ENCODE data around the gene SP2.
"Not testable (repeated sequence)": the region's sequence is repeated elsewhere in the genome, so short reads cannot be mapped to it uniquely, and the experiment has no call there.

Gene SP2

GRCh38 chr17:47891545-47892088, 4.4 kb upstream of the SP2 start:
- no peak for DNase-seq

DNA sequence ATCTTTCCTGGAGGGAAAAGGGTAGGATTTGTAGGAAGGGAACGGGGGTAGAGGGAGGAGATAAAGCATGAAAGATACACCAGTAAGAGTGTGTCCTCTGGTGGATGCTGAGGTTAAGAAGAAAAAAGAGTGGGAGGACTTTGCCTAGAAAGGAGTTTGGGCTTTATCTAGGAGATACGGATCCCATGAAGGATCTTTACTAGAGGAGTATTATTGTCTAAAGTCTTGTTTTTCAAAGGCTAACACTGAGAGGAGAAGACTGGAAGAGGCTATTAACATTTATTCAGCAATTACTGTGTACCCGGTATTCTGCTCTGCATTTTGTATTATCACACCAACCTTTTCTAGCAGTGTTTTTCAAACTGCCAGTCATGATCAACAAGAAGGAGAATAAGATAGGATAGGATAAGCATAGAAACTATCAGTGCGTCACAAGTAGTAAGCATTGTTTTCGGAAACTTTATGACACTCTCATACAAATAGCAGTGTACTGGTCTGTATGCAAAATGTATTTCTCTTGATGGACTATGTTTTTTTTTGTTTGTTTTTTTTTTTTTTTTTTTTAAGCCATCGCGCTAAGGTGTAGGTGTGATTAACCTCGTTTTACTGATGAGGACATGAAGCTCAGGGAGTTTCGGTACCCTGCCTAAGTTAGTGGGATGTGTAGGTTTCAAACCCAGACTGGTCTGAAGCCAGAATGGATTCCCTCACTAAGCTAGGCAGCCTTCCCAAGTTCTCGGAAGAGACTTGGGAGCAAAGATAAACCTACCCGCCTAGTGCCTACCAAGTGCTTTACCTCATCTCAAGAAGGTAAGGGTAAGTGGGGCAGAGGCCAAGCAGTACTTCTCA, 1.3 kb upstream of the SP2 start:
- DNase-seq = no peak

DNA sequence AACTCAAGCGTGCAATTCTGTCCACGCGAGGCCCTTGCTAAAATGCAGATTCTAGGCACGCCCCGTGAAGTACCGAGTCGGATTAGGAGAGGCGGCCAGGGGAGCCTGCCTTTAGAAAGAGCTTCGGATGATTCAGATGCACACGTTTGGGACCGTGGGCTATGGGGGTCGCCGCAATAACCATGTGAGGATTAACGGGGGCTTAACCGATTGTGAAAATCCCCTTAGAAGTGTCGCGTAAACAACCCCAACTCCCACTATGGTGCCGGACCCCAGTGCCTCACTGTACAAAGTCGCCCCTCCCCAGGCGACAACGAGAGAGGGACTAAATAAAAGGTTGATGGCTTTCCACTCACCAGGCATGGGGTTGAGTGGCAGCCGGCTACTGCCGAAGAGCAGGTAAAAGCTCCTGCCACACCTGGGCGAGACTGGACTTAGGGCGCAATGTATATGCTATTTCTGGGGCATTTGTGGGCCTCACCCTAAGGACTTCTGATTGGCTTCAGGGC, 635 bp upstream of the SP2 start:
- DNase-seq = peak; percentile 18 to 27

- DNase-seq = no peak
These were observed 845 bp downstream of the SP2 start for GRCh38 chr17:47896672-47897490.

GRCh38 chr17:47897561-47897960, 1.5 kb downstream of the SP2 start:
- no peak for DNase-seq

- no peak for DNase-seq
These were observed 2.2 kb downstream of the SP2 start for GRCh38 chr17:47898241-47898640.

GRCh38 chr17:47899643-47900042, 3.6 kb downstream of the SP2 start:
- DNase-seq = no peak

- no peak for DNase-seq
These were observed 5.4 kb downstream of the SP2 start for GRCh38 chr17:47901423-47901822.

DNA sequence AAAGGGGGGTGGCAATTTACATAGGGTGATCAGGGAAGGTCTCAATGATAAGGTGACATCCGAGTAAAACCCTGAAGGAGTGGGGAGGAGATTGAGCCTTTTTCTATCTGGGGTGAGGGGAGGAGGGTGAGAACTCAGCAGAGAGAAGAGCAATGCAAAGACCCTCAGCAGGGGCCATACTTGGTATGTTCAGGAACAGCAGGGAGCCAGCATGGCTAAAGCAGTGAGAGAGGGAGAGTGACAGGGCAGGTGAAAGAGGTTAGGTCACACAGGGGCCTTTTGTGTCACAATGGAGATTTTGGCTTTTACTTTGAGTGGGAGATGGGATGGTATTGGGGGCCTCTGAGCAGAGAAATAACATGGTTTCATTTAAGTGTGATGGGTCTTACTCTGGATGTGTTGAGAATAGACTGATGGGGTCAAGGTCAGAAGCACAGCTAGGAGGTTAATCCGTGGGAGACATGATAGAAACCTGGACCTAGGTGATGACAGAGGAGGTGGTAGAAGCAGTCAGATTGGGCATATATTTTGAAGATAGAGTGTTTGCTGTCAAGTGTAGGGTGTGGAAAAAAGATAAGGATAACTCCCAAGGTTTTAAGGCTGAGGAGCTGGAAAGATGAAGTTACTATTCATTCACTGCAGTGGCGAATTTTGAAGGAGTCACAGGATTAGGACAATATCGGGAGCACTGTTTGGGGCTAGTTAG, 6.2 kb downstream of the SP2 start:
- DNase-seq = no peak

- DNase-seq = no peak
These were observed 9.2 kb downstream of the SP2 start for GRCh38 chr17:47905221-47905733.

DNA sequence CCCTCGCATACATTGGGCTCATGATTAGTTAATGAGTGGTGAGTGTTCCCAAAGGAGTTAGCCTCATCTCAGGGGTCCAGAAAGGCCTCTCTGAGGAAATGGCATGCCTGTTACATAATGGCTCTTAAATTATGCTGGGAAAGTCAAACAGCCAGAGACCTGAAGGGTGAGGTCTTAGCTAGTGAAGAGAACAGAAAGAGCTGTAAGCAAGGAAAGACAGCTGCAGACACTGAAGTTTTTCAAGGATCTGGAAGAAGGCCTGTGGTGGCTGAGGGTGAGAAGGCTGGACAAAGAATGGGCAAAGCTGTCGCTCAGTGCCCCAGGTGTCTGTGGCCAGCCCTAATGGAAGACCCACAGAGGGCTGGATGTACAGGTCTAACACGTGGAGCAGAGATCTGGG, 10.4 kb downstream of the SP2 start:
- no peak for DNase-seq

GRCh38 chr17:47907932-47908562, 12.0 kb downstream of the SP2 start:
- DNase-seq = no peak

DNA sequence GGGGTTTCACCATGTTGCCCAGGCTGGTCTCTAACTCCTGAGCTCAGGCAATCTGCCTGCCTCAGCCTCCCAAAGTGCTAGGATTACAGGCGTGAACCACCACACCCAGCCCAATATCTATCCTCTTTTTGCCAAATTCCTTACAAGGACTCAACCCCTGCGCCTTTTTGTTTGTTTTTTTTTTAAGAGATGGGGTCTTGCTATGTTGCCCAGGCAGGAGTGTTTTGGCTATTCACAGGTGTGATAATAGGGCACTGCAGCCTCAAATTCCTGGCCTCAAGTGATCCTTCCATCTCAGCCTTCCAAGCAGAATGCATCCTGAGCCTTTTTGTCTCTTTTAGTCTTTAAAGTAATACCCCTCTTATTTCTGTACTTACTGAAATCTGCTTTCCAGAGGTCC, 17.0 kb downstream of the SP2 start:
- DNase-seq = no peak

- no peak for DNase-seq
These were observed 18.4 kb downstream of the SP2 start for GRCh38 chr17:47914306-47914948.

DNA sequence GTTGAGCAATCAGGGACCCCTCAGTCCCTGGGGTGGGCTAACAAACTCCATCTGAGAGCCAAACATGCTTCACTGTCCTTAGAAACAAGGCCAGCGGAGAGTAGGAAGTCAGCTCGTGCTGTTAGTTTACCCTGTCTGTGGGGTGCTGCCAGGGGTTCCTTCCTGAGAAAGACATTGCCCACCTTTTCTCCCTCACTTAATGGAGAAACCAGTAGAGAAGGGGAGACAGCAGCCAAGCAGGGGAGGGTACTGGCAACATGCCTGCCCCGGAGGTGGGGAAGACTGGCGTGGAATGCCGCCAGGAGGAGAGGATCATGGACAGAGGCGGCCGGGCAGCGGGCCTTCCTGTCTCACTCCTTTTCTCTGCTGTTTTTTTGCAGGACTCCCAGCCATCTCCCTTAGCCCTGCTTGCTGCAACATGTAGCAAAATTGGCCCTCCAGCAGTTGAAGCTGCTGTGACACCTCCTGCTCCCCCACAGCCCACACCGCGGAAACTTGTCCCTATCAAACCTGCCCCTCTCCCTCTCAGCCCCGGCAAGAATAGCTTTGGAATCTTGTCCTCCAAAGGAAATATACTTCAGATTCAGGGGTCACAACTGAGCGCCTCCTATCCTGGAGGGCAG, 19.9 kb downstream of the SP2 start:
- DNase-seq = no peak

DNA sequence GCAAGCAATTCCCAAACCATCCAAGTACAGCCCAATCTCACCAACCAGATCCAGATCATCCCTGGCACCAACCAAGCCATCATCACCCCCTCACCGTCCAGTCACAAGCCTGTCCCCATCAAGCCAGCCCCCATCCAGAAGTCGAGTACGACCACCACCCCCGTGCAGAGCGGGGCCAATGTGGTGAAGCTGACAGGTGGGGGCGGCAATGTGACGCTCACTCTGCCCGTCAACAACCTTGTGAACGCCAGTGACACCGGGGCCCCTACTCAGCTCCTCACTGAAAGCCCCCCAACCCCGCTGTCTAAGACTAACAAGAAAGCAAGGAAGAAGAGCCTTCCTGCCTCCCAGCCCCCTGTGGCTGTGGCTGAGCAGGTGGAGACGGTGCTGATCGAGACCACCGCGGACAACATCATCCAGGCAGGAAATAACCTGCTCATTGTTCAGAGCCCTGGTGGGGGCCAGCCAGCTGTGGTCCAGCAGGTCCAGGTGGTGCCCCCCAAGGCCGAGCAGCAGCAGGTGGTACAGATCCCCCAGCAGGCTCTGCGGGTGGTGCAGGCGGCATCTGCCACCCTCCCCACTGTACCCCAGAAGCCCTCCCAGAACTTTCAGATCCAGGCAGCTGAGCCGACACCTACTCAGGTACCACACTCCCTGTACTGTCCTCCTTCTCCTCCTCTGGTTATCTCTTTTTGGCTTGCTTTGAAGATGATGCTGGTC, 20.6 kb downstream of the SP2 start:
- DNase-seq = no peak

DNA sequence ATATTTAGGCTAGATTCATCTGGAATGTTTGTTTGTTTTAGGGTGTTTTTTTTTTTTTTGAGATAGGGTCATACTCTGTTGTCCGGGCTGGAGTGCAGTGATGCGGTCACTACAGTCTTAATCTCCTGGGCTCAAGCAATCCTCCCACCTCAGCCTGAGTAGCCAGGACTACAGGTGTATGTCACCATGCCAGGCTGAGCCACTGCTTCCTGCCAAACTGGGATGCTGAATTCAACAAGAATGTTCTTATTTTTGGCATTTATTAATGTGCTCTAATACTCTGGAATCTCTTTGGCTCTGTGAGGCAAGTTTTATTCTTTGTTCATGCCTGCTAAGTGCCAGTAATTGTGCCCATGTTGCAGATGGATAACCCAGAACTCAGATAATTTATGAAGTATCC, 21.5 kb downstream of the SP2 start:
- DNase-seq = no peak

GRCh38 chr17:47918006-47918405, 22.0 kb downstream of the SP2 start:
- no peak for DNase-seq

DNA sequence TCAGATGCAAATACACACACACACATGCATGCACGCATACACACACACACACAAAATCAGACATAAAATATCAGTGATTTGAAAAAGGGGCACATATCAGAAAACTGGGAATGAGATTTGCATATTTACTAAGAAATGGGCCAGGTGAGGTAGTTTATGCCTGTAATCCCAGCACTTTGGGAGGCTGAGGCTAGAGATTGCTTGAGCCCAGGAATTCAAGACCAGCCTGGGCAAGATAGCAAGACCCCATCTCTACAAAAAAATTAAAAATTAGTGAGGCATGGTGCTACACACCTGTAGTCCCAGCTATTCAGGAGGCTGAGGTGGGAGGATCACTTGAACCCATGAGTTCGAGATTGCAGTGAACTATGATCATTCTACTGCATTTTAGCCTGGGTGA, 23.0 kb downstream of the SP2 start:
- DNase-seq = no peak

DNA sequence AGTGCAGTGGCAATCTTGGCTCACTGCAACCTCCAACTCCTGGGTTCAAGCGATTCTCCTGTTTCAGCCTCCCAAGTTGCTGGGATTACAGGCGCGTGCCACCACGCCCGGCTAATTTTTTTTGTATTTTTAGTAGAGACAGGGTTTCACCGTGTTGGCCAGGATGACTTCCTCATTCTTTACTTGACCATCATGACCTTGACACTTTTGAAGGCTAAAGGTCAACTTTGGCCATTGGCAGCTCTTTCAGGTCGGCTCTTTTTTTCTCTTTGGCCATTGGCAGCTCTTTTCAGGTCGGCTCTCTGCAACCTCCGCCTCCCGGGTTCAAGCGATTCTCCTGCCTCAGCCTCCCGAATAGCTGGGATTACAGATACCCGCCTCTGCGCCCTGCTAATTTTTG, 23.9 kb downstream of the SP2 start:
- DNase-seq = not testable (repeated sequence)
